GM21360 (cell line): Measurements from ENCODE around the gene CLN6.

Experiments used
- ATAC-seq: cut with Tn5 transposase; IDR thresholded peaks from one replicate; pipeline ENCODE4 v1.9.1; 2021; ENCODE audit warnings: mild to moderate bottlenecking, moderate library complexity; ENCODE audit not compliant: unreplicated experiment

The CLN6 gene

DNA sequence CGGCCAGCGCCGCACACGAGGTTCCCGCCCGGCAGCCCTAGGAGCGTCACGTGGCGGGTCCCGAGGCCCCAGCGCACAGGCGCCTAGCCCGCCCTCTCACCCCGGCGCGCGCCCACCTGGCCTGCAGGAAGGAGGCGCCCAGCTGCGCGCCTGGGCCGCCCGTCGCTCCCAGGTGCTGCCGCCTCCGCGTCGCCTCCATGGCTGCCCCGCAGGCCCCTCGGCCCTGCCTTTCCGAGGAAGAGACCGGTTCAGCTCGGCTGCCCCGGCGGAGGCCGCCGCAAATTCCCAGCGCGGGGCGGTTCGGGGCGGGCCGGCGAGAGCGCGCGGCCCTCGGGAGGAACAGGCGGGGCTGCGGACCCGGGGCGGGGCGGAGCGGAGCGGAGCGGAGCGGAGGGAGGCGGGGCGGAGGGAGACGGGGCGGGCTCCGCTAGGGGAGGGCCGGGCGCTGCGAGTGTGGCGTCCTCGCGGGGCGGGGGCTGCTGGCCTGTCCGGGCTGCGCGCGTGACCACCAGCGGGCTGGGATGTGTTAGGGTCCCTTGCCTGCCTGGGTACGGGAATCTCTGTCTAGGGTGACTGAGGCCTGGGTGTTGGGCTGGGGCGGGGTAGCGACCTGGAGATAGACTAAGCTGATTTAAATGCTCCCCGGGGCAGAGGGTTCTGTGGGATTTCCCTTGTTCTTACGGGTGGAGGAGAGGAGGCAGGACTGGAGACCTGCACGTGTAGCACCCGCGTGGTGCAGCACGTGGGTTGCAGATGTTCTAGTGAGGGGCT lies at the start of gene CLN6:
TSS of gene CLN6 (minus strand) at position 343 of the 771 bp plus-strand sequence. CDS start at position 199, 144 bp downstream.
- peak; percentile 69 for ATAC-seq

DNA sequence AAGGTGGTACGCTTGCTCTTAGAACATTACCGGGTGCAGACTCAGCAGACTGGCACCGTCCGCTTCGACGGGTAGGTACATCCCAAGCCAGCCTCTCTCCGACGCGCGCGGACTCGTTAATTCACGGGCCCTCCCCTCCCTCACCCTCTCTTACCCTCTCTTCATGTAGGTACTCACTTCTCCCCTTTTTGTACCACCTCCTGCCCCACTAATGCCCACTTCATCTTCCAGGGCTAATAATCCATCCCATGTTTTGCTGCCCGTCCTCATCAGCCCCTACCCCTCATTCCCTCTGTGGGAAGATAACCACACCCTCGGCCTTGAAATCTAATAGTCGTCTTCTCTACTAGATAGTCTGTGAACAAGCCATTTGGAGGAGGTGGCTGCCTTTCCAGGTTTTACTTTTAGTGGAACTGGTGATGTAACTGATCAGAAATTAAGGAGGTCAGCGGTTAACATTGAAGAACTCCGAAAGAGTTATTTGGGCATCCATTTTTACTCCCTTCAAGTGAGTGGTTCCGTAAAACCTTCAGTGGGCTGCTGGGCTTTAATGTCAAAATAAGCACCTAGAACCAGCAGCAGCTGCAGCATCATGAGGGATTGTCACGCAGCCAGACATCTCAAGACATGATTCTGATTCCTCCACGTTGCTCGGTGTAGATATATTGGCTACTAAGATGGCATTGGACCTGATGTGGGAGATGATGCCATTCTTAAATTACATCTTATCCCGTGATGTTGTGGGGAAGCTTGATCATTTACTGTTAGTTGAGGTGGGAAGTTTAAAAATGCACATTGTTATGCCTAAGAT lies 49.3 kb upstream of the CLN6 start:
- ATAC-seq = no peak

DNA sequence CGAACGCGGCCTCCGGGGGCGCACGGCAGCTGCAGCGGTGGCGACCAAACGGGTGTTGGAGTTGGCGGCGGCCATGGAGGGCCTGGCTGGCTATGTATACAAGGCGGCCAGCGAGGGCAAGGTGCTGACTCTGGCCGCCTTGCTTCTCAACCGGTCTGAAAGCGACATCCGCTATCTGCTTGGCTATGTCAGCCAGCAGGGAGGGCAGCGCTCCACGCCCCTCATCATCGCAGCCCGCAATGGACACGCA lies 48.7 kb upstream of the CLN6 start:
- ATAC-seq = peak; percentile 44

DNA sequence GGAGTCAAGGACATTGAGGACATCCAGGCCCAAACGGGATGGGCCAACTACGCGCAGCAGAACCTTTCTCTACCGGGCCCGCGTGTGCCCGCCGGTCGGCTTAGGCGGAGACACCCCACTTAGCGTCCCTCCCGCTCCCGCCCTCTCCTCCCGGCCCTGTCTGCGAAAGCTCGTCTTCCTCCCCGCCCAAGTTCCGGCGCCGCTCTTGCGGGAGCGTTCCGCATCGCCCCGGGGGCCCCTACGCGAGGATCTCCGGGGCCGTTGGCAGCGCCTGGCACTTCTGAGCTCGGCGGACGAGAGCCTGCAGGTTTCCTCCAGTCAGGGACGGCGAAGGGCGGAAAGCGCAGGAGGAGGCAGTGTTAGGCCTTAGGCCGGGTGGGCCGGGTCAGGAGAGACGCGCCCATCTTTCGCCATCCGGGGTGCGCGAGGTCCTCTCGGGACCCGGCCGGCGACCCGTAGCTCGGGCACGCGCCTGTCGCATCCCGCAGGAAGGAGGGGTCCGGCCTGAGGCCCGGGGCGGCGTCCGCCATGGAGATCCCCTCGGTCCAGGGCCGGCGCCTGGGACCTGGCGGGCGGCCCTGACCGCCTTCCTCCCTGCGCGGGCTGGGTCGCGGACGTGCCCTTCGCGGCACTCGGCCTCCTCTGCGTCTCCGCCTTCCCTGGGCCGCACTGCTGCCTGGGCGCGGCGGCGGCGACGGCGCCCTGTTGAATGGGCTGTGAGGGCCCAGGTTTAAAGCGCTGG lies 48.2 kb upstream of the CLN6 start, which contains the start of gene FEM1B:
TSS of gene FEM1B (plus strand) at position 143 of the 742 bp plus-strand sequence. CDS start 673 bp downstream, outside the sequence.
- ATAC-seq = peak; percentile 74

DNA sequence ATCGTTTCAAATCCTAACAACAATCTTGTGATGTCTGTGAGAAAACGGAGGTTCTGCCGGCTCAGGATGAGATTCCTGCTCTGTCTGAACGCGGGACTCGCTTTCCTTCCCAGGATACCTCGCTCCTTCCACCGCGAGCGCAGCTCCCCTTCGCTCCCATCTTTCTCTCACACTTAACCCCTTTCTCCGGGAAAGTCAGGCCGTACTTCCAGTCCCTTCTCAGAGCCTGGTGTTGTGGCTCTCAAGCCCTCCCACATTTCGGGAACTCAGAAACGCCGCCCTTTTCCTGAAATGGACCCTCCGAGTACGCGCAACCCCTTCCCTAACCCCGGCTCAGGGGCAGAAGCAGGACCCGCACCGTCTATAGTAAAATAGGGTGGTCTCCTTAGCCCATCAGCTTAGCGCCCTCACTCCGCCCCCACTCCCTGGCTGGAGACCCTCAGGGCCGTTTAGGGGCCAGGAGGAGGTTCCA lies 47.6 kb upstream of the CLN6 start:
- no peak for ATAC-seq

DNA sequence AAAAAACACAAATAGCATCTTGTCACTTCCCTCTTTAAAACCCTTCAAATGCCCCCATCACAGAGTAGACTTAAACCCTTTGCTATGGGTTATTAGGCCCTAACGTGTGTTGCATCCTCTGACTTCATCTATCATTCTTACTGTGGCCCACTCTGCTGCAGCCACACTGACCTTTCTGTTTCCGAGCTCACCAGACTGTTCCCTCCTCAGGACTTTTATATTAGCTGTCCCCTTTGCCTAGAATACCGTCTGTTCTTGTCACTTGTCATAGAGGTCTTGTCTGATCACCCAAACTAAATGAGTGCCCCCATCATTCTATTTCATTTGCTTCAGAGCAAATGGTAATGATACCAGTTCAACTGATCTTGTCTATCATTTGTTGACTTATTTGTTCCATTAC lies 47.1 kb upstream of the CLN6 start:
- ATAC-seq = no peak

DNA sequence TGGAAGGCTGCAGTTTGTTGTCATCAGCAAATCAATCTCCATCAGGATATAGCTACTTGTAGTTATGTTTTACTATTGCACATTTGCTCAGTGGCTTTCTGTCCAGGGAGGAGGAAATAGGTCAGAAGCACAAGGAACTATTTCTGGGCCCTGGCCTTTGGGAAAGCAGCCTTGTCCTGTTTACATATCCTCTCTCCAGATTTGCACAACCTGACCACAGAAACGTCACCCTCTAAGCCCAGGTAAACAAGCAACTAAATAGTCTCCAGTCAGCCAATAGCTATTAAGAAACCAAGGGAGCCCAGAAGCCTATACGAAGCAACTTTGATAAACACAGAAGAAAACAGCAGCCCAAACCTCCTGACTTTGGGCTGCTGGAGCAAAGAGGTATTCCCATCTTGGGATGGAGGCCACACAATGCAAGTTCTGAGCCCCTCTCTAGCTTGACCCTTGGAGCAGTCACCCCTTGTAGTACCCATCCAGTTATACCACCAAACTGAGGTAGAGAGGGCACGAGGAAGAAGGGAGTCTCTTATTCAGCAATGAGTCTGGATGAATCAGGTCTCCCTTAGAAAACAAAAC lies 45.7 kb upstream of the CLN6 start:
- no peak for ATAC-seq

DNA sequence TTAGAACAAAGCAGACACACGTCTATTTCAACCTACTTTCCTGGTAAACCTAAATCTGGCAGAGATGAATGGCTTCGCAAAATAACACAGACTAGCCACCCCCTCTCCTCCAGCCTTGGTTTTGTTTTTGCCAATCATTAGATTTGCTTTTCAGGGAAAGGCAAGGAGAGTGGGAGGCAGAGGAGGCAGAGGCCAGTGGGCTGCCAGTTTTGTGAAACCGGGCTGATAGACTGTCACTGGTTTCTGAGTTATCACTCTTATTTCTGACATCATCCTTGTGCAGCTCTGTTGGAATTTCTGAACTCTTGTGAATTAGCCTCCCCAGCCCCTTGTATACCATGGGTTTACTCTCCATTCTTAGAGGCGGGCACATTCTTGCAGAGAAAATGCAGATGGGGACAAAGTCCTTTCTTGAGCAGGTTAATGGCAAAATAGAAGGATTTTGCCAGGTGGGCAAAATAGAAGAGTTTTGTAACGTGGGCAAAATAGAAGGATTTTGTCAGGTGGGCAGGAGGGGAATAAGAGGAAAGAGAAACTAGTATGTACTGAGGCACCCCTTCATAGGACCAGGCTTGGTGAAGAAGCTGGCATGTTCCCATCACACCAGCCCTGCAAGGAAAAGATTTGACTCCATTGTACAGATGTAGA lies 44.8 kb upstream of the CLN6 start:
- no peak for ATAC-seq

DNA sequence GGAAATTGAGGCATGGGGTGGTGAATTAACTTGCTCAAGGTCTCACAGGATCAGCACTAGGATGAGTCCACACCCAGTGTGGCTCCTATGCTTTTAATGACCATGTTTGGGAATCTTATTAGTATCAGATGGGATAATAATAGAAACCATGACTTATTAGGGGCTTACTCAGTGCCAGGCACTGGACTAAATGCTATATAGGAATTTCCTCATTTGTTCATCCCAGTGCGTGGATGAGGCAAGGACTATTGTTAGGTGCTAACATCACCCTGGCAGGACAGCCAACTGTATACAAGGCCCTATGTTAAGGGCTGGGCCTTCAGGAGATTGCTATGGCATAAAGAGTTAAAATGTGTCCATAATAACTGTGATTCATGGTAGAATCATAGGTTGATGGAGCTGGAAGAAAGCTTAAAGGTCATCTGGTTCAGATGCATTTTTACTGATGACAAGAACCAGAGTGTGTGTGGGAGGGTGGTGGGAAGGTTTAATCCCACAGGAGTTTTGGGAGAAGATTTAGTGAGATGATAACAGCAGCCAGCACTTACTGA lies 43.3 kb upstream of the CLN6 start:
- ATAC-seq = no peak

DNA sequence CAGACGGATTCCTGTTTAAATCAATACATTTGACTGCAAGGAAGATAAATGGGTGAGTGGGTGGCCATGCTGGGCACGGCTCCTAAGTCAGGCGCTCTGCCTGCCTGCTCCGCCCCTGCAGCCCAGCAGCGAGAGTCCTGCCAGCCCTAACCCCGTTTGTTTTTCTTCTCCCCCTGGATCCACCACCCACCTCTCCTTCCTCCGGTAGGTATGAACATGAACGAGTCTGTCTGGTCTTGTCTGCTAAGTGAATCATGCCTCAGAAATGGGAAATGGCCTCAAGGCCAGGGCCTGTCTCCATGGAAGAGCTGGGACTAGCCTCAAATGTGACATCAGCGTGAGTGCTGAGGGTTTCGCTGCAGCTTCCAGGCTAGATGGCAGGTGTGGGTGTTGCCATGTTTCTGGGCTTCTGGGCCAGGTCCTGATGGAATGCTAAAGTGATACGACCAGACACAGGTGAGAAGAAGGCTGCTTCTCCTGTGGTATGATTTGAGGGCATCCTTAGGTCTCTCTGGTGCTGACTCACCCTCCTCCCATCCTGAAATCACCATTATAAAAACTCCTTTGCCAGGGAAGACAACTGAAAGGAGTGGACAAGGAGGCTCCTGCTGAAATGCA lies 42.4 kb upstream of the CLN6 start:
- no peak for ATAC-seq

DNA sequence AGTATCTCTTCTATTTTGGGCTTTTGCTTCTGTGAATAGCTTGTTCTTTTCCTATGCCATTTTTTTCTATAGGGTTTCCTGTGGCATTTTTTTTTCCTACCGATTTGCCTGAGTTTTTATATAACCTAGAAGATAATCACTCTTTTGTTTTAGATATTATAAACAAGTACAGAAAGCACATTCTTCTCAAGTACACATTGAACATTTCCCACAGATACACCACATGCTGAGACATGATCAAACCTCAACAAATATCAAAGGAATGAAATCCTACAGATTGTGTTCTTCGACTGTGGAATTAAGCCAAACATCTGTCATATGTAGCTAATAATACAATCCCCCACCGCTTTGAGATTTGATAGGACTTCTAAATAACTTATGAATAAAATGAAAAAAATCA lies 38.9 kb upstream of the CLN6 start:
- no peak for ATAC-seq

DNA sequence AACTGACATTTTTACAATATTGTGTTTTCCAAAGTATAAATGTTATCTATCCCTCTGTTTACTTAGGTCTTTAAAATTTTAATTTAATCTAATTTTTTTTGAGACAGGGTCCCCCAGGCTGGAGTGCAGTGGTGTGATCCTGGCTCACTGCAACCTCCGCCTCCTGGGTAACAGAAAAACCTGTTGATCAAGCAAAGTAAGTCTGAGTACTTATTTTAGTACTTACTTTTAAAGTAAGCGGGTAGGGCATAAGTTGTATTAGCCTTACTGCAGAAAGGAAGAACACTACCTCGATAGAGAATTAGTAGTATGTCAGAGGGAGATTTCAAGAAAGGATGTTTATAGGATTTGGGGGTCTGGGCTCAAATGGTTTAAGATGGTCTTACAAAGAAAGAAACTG lies 36.1 kb upstream of the CLN6 start:
- no peak for ATAC-seq

DNA sequence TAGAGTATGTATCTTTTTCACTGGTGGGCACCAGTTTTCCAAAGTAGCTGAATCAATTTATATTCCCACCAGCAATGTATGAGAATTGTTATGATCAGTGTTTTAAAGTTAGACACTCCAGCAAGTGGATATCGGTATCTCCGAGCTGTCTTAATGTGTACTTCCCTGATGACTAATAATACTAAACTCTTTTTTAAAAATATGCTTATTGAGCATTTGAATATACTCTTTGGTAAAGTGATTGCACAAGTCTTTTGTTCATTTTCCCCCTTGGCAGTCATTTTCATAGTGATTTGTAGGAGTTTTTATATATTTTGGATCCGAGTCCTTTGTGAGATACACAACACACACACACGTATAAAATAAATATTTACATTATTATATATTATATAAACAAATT lies 35.6 kb upstream of the CLN6 start:
- ATAC-seq = no peak

DNA sequence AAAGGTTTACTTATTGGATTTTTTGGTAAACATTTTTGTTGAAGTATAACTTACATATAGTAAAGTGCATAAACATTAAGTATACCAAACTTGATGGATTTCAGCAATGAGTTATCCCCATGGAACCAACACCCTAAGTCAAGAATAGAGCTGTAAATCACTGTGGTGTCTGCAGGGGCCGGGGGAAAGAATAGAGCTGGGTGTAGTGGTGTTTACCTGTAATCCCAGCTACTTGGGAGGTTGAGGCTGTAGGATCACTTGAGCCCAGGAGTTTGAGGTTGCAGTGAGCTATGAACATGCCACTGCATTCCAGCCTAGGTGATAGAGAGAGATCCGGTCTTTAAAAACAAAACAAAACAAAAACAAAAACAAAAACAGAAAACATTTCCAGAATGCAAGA lies 34.8 kb upstream of the CLN6 start:
- no peak for ATAC-seq

DNA sequence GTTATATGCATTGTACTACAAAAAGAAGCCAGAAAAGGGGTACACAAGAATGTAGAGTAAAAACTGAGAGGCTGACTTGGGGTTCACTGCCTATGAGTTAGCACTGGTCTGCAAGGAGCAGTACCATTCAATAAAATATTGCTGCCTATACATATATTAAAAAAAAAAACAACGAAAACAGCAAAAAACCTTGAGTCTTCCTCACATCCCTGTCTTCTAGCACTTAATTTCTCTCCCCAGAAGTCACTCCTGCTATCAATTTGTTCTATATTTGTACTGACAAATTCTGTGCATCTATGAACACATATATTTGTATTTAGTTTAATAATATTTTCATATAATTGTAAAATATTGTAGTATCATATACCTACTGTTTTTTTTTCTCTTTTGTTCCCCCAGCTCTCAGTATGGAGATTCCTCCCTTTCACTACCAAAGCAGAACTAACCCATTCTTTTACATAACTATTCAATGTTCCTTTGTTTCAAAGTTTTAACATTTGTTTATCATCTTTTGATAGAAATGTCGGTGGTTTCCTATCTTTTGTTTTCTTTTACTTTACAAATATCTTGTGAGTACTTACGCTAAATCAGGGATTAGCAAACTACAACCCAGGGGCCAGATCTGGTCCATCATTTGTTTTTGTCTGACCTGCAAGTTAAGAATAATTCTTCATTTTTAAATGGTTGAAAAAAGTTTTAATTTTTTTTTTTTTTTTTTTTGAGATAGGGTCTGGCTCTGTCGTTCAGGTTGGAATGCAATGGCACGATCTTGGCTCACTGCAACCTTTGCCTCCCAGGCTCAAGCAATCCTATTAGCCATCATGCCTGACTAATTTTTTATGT lies 33.2 kb upstream of the CLN6 start:
- no peak for ATAC-seq

DNA sequence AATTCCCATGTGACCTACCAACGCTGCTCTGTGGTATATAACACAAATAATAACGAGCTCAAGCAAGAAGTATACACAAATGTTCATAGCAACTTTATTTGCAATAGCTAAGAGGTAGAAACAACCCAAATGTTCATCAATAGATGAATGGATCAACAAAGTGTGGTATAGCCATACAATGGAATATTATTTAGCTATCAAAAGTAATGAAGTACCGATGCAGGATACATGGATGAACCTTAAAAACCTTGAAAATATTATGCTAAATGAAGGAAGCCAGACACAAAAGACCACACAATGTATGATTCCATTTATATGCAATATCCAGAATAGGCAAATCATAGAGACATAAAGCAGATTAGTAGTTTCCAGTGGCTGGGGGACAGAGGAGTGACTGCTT lies 32.5 kb upstream of the CLN6 start:
- no peak for ATAC-seq

DNA sequence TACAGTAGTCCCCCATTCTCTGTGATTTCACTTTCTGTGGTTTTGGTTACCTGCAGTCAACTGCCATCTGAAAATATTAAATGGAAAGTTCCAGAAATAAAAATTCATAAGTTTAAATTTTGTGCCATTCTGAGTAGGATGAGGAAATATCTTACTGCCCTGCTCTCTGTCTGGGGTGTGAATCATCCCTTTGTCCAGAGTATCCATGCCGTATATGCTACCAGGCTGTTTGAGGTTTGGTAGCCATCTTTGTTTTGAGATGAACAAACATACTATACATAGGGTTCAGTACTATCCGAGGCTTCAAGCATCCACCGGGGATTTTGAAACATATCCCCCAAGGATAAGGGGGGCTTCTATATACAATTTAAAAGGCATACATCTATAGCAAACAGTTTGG lies 31.7 kb upstream of the CLN6 start:
- ATAC-seq = no peak

DNA sequence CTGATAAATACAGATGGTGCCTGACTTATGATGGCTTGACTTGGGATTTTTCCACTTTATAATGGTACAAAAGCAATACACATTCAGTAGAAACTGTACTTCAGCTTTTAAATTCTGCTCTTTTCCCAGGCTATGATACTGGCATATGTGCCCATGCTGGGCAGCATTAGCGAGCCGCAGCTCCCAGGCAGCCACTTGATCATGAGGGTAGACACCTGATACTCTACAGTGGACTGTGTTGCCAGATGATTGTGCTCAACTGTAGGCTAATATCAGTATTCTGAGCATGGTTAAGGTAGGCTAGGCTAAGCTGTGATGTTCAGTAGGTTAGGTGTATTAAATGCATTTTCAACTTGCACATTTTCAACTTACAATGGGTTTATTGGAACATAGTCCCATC lies 30.4 kb upstream of the CLN6 start:
- no peak for ATAC-seq

DNA sequence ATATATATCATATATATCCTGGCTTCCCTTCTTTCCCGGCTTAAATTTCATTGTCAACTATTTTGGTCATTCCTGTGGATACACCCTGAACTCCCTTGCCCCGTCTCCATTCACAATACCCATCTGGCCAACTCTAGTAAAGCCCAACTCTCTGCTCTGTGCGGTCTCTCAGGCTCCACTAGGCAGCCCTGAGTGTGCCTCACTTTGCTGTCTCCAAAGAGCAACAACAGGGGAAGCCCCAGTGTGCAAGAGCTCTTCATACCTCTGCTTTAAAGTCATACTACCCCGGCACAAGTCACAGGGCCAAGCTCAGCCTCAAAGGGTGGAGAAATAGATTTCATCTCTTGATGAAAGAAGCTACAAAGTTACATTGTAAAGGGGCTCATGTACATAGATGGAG lies 29.2 kb upstream of the CLN6 start:
- no peak for ATAC-seq
